GM21367 (cell line): ENCODE results near the gene USP14.

Source experiments
- ATAC-seq: cut with Tn5 transposase; IDR thresholded peaks from one replicate; pipeline ENCODE4 v1.9.1; 2021; ENCODE audit not compliant: unreplicated experiment

USP14 gene

DNA sequence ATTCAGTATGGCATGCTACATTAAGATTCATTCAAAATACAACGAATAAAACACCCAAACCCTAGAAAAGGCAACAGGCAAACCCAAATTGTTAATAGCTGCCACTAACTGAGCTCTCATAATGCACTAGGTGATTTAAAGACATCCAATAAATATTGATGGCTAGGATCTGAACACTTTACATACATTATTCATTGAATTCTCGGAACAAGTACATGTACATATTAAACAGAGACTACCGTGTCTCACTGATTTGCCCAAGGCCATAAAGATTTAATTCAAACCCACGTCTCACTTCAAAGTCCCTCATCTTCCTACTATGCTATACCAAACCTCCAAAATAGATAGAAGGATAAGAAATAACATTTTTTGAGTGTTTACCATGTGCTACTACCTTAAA is 67.4 kb downstream of the USP14 start:
- no peak for ATAC-seq

DNA sequence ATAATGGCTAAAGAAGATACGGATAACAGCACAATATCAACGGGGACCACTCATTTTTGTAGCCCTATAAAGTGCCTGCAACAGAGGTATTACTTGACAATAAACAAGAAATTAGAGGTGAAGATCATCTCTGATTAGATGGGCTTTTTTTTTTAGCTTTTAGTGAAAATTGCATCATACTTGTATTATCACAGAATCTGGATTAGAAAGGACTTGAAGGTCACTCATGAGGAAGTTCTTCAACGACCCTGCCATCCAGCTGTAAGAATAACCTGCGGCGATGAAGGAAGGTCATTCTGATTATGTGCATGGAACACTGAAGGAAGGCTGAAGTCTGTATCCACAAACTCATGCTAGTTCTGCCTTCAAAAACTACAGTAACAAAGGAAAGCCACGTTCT is 69.0 kb downstream of the USP14 start:
- no peak for ATAC-seq

DNA sequence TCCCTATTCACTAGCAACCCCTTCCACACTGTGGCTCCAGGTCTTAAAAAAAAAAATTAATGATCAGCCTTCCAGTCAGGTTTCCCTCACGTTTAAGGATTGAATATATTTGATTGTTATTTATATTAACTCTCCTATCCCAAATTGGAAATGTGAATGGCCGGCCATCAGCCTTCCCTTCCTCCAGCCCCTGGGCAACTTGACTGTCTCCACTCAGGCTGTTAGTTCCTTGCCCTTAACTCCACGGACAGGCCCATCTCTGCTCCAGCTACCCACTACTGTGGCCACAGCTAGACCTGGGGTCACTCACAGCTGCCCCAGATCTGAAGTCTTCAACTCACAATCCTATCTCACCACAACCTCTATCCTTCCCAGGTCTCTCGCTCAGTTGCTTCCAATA is 69.5 kb downstream of the USP14 start:
- ATAC-seq: no peak

DNA sequence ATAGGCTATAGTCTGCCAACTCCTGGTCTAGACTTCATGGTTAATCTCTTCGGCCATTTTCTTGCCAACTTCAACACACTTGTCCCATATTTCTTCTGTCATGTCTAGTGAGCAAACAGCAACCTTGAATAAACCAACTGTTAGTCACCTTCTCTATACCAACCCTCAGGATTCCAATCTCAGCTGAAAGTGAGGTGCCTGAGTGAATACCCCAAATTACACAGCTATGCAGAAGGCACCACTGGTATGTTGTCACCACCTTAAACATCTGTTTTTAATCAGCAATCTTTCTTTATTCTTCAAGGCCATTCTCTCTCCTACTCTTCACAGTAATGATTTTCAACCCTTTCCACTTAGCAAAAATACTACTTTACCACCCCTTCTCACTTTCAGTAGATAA is 70.2 kb downstream of the USP14 start:
- no peak for ATAC-seq

DNA sequence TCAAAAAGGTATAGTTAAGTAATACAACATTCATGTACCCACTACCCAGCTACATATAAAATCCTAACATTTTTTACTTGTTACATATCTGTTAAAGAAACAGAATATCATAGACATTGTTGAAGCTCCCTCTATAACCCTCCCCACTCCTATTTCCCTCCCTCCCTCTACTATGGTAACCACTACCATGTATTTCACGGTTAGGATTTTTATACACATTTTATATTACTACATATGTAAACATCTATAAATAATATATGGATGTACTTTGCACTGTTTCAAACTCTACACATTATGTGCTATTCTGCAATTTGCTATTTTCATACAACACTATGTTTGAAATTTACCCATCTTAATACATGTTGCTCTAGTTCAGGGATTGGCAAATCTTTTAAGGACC is 73.2 kb downstream of the USP14 start:
- no peak for ATAC-seq

DNA sequence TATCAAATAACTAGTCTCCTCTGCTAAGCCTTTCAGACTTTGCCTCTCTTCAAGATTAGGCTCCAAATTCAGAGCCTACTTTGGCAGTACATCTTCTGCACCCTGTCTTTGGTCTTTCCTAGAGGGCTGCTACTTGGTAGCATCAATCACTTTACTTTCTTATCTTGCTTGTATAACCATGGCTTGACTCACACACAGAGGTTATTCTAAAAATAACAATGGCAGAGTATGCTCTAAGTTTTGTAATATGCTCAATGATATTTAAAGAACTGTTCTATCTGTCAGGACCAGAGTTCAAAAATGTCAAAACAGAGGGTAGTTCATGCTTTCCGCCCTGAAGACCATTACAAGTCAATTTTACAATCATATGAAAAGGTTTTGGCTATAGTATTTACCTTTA is 81.8 kb downstream of the USP14 start:
- ATAC-seq: no peak

DNA sequence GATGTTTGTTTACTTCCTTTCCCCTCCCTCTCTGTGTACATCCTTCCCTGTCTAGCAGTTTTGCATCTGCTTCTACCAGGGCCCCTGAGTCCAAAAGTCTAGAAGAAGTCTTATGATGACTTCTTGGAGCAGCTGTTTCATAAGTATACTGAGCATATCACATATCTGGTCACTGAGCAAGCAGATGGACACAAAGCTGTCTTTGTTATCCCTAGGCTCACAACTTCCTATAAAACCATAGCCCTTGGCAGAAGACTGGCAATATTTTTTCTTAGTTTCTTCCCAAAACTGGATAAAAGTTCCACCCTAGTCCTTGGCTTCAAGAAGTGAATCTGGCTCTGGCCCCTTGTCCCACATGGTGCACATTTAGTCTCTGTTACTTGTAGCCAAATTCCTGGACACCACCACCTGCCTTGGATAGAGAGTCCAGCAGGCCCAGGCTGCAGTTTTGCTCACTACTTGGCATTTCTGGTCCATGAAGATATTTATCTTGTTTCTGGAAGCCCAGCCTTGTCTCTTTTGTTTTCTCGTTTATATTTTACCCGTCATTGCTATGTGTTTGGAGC is 87.0 kb downstream of the USP14 start:
- ATAC-seq: no peak

DNA sequence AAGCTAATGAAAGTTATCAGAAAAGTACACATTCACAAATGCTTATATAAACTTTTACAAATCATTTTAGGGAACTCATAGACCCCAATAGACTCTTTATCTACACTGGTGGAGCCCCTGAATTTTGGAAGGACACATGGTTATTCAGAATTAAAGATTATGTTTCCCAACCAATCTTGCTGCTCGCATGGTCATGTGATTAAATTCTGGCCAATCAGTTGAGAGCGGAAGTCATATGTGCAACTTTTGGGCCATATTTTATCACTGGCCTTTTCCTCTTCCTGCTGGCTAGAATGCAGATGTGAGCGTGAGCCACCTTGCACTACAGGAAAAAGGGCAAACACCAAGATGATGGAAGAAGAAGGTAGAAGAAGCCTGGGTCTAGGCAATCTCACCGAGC is 89.7 kb downstream of the USP14 start:
- ATAC-seq: no peak

DNA sequence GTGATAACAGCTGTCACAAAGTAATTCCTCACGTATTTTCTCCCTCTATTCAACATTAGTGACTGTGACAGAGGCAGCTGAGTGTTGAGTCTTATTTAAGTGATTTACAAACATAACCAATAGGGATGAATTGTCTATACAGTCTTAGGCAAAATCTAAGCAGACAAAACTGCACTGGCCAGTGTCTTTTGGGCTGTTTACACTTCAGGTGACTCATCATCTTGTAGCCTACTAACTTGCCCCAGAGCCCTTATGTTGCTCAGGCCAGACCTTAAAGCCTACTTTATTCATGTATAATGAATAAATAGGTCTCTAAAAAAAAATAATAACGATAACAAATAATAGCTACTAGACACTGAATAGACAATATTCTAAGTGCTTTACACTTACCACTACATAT is 92.3 kb downstream of the USP14 start:
- no peak for ATAC-seq

DNA sequence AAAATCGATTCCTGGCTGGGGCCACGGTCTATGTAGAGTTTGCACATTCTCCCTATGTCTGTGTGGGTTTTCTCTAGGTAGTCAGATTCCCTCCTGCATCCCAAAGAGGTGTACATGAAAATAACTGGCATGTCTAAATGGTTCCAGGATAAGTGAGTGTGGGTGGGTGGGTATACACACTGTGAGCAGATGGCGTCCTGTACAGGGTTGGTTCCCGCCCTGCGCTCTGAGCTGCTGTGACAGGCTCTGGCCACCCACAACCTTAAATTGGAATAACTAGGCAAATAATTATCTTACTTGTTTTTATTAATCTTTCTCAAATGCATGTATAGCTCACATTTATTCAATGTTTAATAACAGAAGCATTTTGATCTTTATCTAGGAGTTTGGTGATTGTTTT is 93.2 kb downstream of the USP14 start:
- ATAC-seq: no peak

DNA sequence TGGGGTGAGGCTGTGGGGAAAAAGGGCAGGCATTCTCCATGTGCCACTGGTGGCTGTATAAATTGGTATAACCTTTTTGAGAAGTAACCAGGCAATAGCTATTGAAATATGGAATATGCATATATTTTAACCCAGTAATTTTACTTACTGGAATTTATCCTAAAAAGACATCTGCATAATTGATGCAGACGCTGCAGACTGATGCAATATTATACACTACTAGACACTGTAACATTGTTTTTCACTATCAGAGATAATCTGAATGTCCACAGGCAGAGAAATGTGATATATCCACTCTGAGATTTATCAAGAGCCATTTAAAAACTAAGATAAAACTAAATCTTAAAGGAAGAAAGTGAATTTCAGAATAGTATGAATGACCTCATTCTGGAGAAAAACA is 94.8 kb downstream of the USP14 start:
- no peak for ATAC-seq

DNA sequence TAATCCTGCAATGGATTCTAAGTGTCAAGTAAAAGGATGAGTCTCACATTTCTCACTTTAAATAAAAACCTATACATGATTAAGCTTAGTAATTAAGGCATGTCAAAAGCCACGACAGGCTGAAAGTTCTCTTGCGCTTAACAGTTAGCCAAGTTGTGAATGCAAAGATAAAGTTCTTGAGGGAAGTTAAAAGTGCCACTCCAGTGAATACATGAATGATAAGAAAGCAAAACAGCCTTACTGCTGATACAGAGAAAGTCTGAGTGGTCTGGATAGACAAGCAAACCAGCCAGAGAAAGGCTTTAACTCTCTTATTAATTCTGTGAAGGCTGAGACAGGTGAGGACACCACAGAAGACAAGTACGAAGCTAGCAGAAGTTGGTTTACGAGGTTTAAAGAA is 96.8 kb downstream of the USP14 start:
- no peak for ATAC-seq

DNA sequence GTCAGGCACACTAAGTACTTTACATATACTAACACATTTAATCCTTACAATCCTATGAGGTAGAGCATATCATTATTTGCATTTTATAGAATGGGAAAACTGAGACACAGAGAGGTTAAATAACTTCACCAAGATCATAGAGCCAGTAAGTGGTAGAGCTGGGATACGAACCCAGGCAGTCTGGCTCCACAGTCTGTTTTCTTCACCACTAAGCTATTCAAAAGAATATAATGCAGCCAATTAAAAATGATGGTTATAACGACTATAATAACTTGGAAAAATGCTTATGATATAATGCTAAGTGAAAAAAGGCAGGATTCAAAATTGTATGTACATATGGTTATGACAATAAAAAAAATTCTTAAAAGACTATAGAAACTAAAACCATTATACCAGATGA is 102.2 kb downstream of the USP14 start:
- ATAC-seq: no peak

DNA sequence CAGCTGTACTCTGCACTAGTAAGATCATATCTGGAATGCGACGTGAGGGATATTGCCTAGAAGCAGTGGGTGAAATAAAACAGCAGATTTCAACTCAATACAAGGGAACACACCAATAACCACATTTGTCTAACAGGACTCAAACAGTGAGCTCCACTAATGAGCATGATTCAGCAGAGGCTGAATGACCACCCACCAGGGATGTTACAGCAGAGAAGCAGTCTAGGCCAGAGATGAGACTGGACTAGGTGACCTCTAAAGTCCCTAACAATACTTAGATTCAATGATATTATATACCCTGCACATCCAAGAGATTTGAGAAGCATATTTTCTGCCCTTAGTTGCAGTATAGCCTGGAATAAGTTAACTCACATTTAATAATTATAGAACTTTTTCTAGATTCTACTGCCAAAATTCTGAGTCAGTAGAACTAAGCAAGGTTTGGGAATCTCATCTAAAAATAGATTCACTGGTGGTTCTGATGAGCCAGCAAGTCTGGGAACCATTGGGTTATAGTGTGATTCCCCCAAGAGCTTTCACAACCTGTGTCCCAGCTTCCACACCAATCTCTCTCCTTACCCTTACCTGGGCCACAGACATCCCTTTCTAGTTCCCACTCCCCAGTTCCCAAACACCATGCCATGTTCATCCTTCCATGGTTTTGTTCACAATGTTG is 103.2 kb downstream of the USP14 start:
- no peak for ATAC-seq
